Fibroblast of skin of abdomen (primary cell): ENCODE data around the gene THSD7A.
A peak's percentile ranks its signal among the peaks of the same experiment; 100 is the strongest.
"Not testable (repeated sequence)": the region's sequence is repeated elsewhere in the genome, so short reads cannot be mapped to it uniquely, and the experiment has no call there.

Experiments used
- DNase-seq: peaks from one replicate; pipeline ENCODE4 v3.0.0-alpha.2; 2013

The THSD7A gene

GRCh38 chr7:11458736-11459483, 373.1 kb downstream of the THSD7A start:
- peak; percentile 85 for DNase-seq

DNA sequence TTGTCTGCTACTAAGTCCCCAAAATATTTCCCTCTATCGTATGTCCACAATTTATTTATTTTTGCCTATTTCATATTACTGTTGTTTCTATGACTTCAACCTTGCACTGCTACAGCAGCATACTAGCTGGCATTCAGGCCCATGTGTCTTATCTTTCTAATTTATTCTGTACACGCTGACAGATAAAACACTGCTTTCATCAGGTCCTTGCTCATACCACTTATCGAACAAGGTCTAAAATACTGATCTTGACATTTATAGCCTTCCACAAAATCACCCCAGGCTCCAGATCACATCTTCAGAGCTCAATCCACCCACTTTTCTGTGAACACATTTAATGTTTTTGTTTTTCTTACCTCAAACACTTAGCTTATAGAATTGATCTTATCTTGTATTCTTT, 374.6 kb downstream of the THSD7A start:
- no peak for DNase-seq

- DNase-seq: no peak
These were observed 375.4 kb downstream of the THSD7A start for GRCh38 chr7:11456574-11456973.

DNA sequence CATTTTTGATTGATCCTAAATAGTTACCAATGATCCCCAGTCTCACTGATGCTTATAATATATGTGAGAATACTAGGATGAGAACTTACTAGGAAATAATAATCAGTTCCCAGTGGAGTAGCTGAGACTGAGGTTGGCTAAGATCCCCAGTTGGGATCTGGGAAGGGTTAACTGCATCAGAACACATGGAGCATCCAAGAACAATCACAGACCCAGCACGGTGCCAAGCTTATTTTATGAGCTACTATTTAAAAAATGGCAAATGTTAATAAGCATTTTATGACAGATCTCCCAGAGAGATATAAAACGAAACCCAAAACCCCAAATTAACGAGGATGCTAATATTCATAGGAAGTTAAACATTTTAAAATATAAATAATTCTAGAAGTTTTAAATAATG, 379.5 kb downstream of the THSD7A start:
- no peak for DNase-seq

DNA sequence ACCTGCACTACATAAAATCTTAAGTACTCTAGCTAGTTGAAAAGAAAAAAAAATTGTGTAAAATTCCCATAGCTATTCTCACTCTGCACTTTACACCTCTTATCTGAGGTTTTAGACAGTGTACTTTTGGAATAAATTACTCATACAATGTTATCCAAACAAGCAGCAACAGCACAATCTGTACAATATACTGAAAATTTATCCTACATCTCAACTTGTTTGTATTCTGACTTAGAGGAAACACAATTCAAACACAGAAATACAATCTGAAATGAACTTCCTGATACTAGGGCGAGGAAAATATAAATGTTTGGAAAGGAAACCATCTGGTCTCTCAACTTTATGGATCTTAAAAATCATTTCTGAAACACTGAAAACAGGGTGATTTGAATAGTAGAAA, 381.7 kb downstream of the THSD7A start:
- DNase-seq: no peak

DNA sequence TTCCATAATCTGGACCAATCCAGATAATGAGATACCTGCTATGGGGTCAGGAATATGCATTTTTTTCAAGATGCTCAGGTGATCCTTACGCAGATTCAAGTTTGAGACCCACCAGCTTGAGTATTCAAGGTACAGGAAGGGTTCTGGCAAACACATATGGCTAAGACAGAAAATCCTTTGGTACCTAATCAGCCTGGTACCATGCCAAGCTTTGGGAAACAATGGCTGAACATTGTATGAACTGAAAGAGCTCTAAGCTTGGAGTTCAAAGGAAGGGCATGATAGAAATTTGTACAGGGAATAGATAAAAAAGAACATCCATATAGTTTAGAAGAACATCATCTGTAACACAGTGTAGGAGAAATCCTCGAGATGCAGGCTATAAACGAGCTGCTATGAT, 382.7 kb downstream of the THSD7A start:
- DNase-seq: no peak

- DNase-seq: no peak
These were observed 383.7 kb downstream of the THSD7A start for GRCh38 chr7:11448323-11448722.

DNA sequence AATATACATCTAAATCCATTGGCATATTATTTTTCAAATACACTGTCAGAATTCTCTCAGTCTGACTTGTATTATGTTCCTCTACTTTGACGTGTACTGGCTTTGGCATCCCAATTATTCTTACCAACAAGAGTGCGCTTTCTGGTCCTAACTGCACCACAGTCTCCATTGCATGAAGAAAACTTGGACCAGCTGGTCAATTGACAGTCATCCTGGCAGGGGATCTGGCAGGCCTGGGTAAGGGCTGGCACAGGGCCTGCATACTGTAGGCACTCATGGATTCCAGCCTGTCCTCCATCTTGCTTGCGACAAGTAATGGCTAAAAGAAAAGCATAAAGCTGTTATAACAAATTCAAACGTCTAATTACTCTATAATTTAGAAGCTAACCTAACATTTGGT, 384.9 kb downstream of the THSD7A start:
- no peak for DNase-seq

GRCh38 chr7:11443934-11444333, 388.1 kb downstream of the THSD7A start:
- DNase-seq: not testable (repeated sequence)

GRCh38 chr7:11437994-11438393, 394.0 kb downstream of the THSD7A start:
- DNase-seq: peak; percentile 43

DNA sequence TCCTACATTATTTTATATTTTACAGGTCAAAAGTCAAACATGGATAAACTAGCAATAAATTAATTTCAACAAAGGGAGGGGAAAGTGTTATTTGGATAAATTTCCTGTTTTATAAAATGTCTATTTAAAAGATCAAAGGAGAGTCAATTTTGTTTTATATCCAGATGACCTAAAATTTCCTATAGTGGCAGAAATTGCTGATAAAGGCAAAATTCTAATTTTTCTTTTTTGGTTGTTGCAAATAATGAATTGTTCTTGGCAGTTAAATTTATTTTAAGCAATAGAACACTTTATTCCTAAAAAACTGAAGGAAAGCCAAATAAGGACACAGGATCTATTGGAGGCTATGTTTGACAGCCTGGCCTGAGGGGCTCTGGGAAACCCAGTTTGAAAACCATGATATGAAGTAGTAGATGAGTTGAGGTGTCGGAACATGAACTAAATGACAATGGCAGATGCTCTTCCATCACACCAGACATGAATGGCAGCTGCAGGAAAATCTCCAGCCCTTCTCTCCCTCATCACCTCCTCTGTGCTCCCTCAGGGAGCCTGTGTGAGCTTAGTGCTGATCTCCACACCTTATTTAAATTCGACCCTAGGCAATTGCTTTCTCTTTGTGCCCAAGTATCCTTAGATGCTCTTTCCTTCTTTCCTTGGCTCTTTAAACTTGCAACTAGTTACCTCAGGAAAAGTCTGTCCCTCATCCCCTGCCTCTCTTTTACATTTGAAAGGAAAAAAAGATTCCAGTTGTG, 395.0 kb downstream of the THSD7A start:
- DNase-seq: no peak

GRCh38 chr7:11436316-11436715, 395.7 kb downstream of the THSD7A start:
- peak; percentile 22 for DNase-seq

DNA sequence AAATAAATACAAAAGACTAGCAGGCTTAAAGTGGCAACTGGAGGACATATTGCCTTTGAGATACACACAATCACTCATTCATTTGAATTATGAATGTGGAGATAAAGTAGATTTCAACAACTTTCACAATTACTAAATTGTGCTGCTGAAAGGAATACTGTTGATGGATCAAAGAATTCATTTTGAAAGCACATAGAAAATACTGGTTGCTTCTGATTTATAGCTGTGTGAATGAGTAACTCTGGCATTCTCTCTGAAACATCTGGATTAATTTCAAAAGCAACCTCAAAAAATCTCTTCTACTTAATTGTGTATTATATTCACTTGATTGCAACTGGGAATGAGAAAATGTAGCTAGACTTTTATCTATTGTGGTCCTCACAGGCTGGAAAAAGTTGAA, 397.6 kb downstream of the THSD7A start:
- peak; percentile 70 for DNase-seq

GRCh38 chr7:11430841-11431240, 401.2 kb downstream of the THSD7A start:
- no peak for DNase-seq

DNA sequence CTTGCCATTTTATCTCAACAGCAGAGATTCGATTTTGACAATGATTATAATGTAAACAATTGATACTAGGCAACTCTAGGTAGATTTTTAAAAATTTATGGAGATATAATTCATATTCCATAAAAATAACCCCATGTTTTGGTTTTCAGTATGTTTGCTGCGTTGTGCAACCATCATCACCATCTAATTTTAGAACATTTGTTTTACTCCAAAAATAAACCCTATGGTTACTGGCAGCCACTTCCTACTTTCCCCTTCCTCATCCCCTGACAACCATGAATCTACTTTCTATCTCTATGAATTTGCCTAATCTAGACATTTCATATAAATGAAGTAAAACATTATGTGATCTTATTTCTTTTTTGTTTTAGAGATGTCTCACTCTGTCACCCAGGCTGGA, 401.9 kb downstream of the THSD7A start:
- no peak for DNase-seq

DNA sequence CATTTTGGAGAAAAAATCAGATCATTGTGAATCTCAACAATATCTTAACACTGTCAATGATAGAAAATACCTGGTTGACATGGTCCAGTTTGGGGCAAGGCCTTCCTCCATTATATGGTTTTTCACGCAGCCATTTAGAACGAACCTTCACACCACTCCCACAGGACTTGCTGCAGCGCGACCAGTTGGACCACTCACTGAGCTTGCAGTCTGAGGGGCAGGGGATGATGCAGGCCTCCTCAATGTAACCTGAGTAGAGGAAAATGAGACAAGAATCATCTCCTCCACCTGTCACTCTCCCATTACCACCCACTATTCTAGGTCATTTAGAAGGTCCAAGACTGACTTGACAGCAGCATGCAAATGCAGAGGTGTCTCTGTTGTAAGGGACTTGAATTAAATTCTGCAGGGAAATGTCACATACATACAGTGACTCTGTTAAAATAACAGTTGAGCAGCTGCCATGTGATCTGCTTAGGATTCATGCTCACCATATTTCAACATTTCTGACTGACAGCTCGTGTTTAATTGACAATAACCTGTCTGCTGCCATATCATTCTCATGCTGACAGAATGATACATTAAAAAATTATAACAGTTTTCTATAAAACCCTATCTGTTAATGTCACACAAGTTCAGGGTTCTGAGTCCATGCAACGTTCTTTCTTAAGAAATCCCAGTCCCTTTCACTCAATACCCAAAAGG, 403.0 kb downstream of the THSD7A start:
- DNase-seq: no peak

- DNase-seq: peak; percentile 62
These were observed 404.2 kb downstream of the THSD7A start for GRCh38 chr7:11427686-11428273.

DNA sequence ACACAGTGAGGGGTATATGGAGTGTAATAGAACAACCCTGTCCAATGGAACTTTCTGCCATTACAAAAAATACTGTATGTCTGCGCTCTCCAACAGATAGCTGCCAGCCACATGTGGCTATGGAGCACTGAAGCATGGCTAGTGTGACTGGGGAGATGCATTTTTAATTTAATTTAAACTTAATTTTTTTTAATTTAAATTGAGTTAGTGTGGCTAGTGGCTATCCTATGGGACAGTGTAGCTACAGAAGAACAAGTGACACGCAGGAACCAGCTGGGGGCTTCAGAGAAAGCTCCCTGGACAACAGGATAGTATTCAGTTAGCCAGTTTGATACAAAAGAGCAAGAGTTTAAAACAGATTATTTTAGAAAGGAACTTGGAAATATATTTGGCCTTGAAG, 408.0 kb downstream of the THSD7A start:
- no peak for DNase-seq

- no peak for DNase-seq
These were observed 411.9 kb downstream of the THSD7A start for GRCh38 chr7:11420049-11420448.

- no peak for DNase-seq
These were observed 415.1 kb downstream of the THSD7A start for GRCh38 chr7:11416641-11417458.

GRCh38 chr7:11415101-11415500, 416.9 kb downstream of the THSD7A start:
- DNase-seq: no peak

DNA sequence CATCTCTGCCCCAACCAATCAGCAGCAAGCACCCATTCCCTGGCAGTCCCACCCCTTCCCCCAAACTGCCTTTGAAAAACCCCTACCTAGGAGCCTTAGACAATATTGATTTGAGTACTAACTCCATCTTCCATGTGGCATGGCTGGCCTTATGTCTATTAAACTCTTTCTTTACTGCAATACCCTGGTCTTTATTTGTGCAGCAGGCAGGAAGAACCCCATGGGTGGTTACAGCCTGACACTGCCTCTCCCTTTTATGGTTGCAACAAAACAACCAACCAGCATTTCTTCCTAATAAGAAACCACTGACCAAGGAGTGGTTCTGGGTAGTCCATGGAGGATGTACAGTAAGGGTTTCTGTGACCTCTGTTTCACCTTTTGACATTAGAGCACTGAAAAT, 418.1 kb downstream of the THSD7A start:
- no peak for DNase-seq
